HepG2 (cell line): ENCODE data around the gene PRDX2. TPM values are rescaled to one million over a fixed set of nuclear protein-coding genes. Genes with fewer than 3 reads are reported as not detected.
A peak's percentile ranks its signal among the peaks of the same experiment; 100 is the strongest.

Experiments
- ASH2L ChIP-seq: fragments of 300-600, 200-600 bp; sonication (generic); IDR thresholded peaks from 2 replicates; pipeline ENCODE4 v1.7.0; 2017; ENCODE audit warnings: low read depth, mild to moderate bottlenecking, moderate library complexity, mixed read lengths, low read length; ENCODE audit not compliant: insufficient read length
- KLF13 ChIP-seq: sonication (generic); formaldehyde crosslinking; IDR thresholded peaks from 2 replicates; pipeline ENCODE4 v1.4.0; 2020; ENCODE audit warnings: mild to moderate bottlenecking, missing genetic modification reagents
- MBNL3 ChIP-seq: fragments of 250-450 bp; sonication (Bioruptor Pico); conservative IDR thresholded peaks from 2 replicates; pipeline ENCODE4 v1.8.0; 2022; ENCODE audit warnings: mild to moderate bottlenecking, inconsistent platforms
- POGZ ChIP-seq: sonication (generic); formaldehyde crosslinking; IDR thresholded peaks from 2 replicates; pipeline ENCODE4 v1.4.0; 2020; ENCODE audit warnings: mild to moderate bottlenecking, missing genetic modification reagents
- TOE1 ChIP-seq: sonication (generic); formaldehyde crosslinking; IDR thresholded peaks from 2 replicates; pipeline ENCODE4 v1.4.0; 2020; ENCODE audit warnings: mild to moderate bottlenecking, missing genetic modification reagents
- ZBTB21 ChIP-seq: sonication (generic); formaldehyde crosslinking; IDR thresholded peaks from 2 replicates; pipeline ENCODE4 v1.4.0; 2020; ENCODE audit warnings: missing genetic modification reagents
- ZXDC ChIP-seq: sonication (generic); formaldehyde crosslinking; IDR thresholded peaks from 2 replicates; pipeline ENCODE4 v1.5.0; 2020; ENCODE audit warnings: mild to moderate bottlenecking, missing genetic modification reagents
- polyA plus RNA-seq, 8 experiments: library from polyadenylated mRNA; depleted of rRNA in 3 of 8; stranded (reverse) in 7 of 8; unstranded in 1 of 8; fragments of >200 nt; fragmentation: Illumina TruSeq in 4 of 8; extraction: Trizol in 4 of 8; gene quantifications; 2 replicates each; pipeline versions ENCODE4 v1.2.1 to v1.2.3, GENCODE V29; 2011 to 2016; ENCODE audit warnings: low read depth in 4 of 8, missing spikeins in 1 of 8, mixed read lengths in 1 of 8; ENCODE audit not compliant: insufficient read depth in 1 of 8
- total RNA-seq, 5 experiments: library from RNA; depleted of rRNA; stranded (reverse); fragments of >200 nt; fragmentation: Illumina TruSeq; extraction: Trizol; gene quantifications; 2 replicates each; pipeline ENCODE4 v1.2.3, GENCODE V29; 2016; ENCODE audit warnings: low read depth in 1 of 5

The PRDX2 gene
- total and polyA plus RNA-seq, 2 of the 13 experiments (the other 11 are each of a cell fraction or from before 2014, with no cell fraction given), result 218 to 381 TPM

- TF ChIP-seq ZXDC, result no peak
- TF ChIP-seq POGZ (CRISPR knock-in tag), result peak; percentile 51; the same call in 1 of the 2 replicates
- TF ChIP-seq MBNL3 (CRISPR knock-in tag), result no peak
- no peak for TF ChIP-seq KLF13
- TF ChIP-seq ASH2L, result peak; percentile 57
- TF ChIP-seq ZBTB21 (CRISPR knock-in tag), result peak; percentile 20; the same call in 1 of the 2 replicates
- no peak for TF ChIP-seq TOE1
These were observed at the start of gene PRDX2, which contains the start of gene THSD8 (continued) for GRCh38 chr19:12801466-12802266.
